ENCODE measurements around the gene KHSRP. TPM values are rescaled to one million over a fixed set of nuclear protein-coding genes. Genes with fewer than 3 reads are reported as not detected.

Gene KHSRP
- total RNA-seq, 4 donors from 2014 or later, result 79.5 to 147 (median 119) TPM

- Histone ChIP-seq H3K27me3 (no peaks in the 10 kb centered on the region), H3K4me3 (peak overlapping the region; percentile 64 to 77 (median 70)), H3K36me3 (peaks cover 7 to 43% (median 14%) of the 10 kb centered on the region in 3 donors), H3K27ac (peak overlapping the region; percentile 94 to 99 (median 97)), H3K9me3 (no peaks in the 10 kb centered on the region), H3K4me1 (peaks cover 0 to 24% (median 12%) of the 10 kb centered on the region in 4 donors)
- TF ChIP-seq CTCF (IDR thresholded peaks at IDR 0.05) (no peak), POLR2A (IDR thresholded peaks at IDR 0.05) (no peak), EP300 (IDR thresholded peaks at IDR 0.05) (no peak)
- 10 to 11% methylated on average over 16 to 22 of the region's 30 CpGs for WGBS, 2 donors
- no peak for DNase-seq (ENCODE audit: low spot score in 2 of 2)
Observed at GRCh38 chr19:6392221-6393073, 32.2 kb downstream of the KHSRP start.

- H3K4me3 ChIP-seq, result no peak overlapping the region
- no peaks in the 10 kb centered on the region for H3K27me3 ChIP-seq
- H3K27ac ChIP-seq, result no peak overlapping the region
- H3K4me1 ChIP-seq, result peaks cover 0 to 15% (median 9%) of the 10 kb centered on the region in 4 donors
- H3K9me3 ChIP-seq, result no peaks in the 10 kb centered on the region
- peaks cover 9 to 94% (median 21%) of the 10 kb centered on the region in 3 donors for H3K36me3 ChIP-seq
- no peak for TF ChIP-seq POLR2A (IDR thresholded peaks at IDR 0.05)
- no peak for TF ChIP-seq EP300 (IDR thresholded peaks at IDR 0.05)
- TF ChIP-seq CTCF (IDR thresholded peaks at IDR 0.05), result no peak
- WGBS, 2 donors, result 93 to 96% methylated on average over 13 to 19 of the region's 19 CpGs
- DNase-seq (ENCODE audit: low spot score in 2 of 2), result no peak
Observed at GRCh38 chr19:6387372-6387771, 37.2 kb downstream of the KHSRP start.

GRCh38 chr19:6384381-6384780, 40.2 kb downstream of the KHSRP start:
- DNase-seq (ENCODE audit: low spot score in 2 of 2), result no peak

GRCh38 chr19:6383188-6383587, 41.4 kb downstream of the KHSRP start:
- WGBS, 2 donors, result 95 to 96% methylated on average over 19 of the region's 19 CpGs
- Histone ChIP-seq H3K9me3 (peaks cover 0 to 11% (median 0%) of the 10 kb centered on the region in 4 donors), H3K4me1 (peaks cover 0 to 2% (median 0%) of the 10 kb centered on the region in 4 donors)

More at GRCh38 chr19:6384381-6384780, 40.2 kb downstream of the KHSRP start:
- no peak overlapping the region for H3K27ac ChIP-seq
- peaks cover 0 to 11% (median 0%) of the 10 kb centered on the region in 4 donors for H3K9me3 ChIP-seq
- no peaks in the 10 kb centered on the region for H3K4me1 ChIP-seq
- WGBS, 2 donors, result 86 to 92% methylated on average over 4 of the region's 4 CpGs
- H3K36me3 ChIP-seq, result peaks cover 12 to 100% (median 38%) of the 10 kb centered on the region in 3 donors
- H3K27me3 ChIP-seq, result no peaks in the 10 kb centered on the region
- no peak for TF ChIP-seq EP300 (IDR thresholded peaks at IDR 0.05)
- H3K4me3 ChIP-seq, result no peak overlapping the region

More at GRCh38 chr19:6383188-6383587, 41.4 kb downstream of the KHSRP start:
- H3K27ac ChIP-seq, result no peak overlapping the region
- no peak for DNase-seq (ENCODE audit: low spot score in 2 of 2)
- TF ChIP-seq CTCF (IDR thresholded peaks at IDR 0.05) (no peak), EP300 (IDR thresholded peaks at IDR 0.05) (no peak), POLR2A (IDR thresholded peaks at IDR 0.05) (no peak)
- peaks cover 8 to 100% (median 26%) of the 10 kb centered on the region in 3 donors for H3K36me3 ChIP-seq
- no peaks in the 10 kb centered on the region for H3K27me3 ChIP-seq
- no peak overlapping the region for H3K4me3 ChIP-seq

Measured in tibial nerve (tissue), 4 donors.